ENCODE measurements around the gene NKX6-2. TPM values are rescaled to one million over a fixed set of nuclear protein-coding genes. Genes with fewer than 3 reads are reported as not detected.

The NKX6-2 gene
- total and polyA plus RNA-seq, 10 of the 15 experiments (the other 5 are each of a cell fraction or from before 2014, with no cell fraction given) = 0.45 to 1.8 TPM; not detected in 8

DNA sequence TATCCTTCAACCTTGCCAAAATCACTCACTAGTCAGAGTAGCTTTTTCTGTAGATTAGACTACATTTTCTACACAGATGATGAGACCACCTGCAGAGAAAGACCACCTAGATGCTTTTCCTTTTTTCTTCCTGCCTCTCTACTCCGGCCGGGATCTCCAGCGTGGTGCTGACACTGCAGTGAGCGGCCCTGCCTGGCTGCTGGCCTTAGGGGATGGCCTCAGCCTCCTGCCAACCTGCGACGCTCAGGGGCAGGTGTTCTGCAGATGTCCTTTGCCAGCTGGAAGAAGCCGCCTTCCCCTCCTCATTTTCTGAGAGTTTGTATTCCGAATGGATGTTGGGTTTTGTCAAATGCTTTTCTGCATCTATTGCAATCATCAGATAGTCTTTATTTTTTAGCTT lies 43.5 kb upstream of the NKX6-2 start:
- Histone ChIP-seq H3K27ac (ENCODE audit: control insufficient read depth, insufficient read depth) (no peak overlapping the region), H3K36me3 (ENCODE audit: control insufficient read depth in 2 of 2, insufficient read depth in 2 of 2, low read length in 1 of 2) (no peaks in the 10 kb centered on the region; a peak in 1 of 4 replicates), H3K27me3 (replicated peaks in 1 of 2; ENCODE audit: control insufficient read depth in 2 of 2, insufficient read depth in 2 of 2, low read length in 1 of 2) (no peaks in the 10 kb centered on the region), H4K20me1 (ENCODE audit: control insufficient read depth, insufficient read depth) (no peaks in the 10 kb centered on the region), H3K4me3 (no peak overlapping the region), H3K79me2 (ENCODE audit: control insufficient read depth, insufficient read depth, low read length) (no peaks in the 10 kb centered on the region), H3K4me2 (ENCODE audit: control insufficient read depth, insufficient read depth) (no peak overlapping the region), H3K9me3 (replicated peaks; ENCODE audit: control insufficient read depth, insufficient read depth, low read length) (peaks cover 4% of the 10 kb centered on the region; the same call in 2 of the 3 replicates), H3K9ac (ENCODE audit: control insufficient read depth, insufficient read depth, low read length) (no peak overlapping the region), H3K4me1 (ENCODE audit: control insufficient read depth, insufficient read depth, low read length) (no peaks in the 10 kb centered on the region), H2AFZ (ENCODE audit: control insufficient read depth, low read depth, low read length) (no peak overlapping the region)
- no peak for DNase-seq (ENCODE audit: low read depth, low spot score)
- BruUV-seq (replicated peaks) = no TSS peak
- ATAC-seq = no peak
- TF ChIP-seq POLR2AphosphoS2 (IDR thresholded peaks at IDR 0.05; ENCODE audit: low read depth, low read length) (no peak), SP1 (IDR thresholded peaks at IDR 0.05; ENCODE audit: low read depth, low read length) (no peak), NR2C2 (IDR thresholded peaks at IDR 0.05; ENCODE audit: borderline replicate concordance, control insufficient read depth, insufficient read length, low read depth) (no peak)
- TF ChIP-seq, protein P1, sequence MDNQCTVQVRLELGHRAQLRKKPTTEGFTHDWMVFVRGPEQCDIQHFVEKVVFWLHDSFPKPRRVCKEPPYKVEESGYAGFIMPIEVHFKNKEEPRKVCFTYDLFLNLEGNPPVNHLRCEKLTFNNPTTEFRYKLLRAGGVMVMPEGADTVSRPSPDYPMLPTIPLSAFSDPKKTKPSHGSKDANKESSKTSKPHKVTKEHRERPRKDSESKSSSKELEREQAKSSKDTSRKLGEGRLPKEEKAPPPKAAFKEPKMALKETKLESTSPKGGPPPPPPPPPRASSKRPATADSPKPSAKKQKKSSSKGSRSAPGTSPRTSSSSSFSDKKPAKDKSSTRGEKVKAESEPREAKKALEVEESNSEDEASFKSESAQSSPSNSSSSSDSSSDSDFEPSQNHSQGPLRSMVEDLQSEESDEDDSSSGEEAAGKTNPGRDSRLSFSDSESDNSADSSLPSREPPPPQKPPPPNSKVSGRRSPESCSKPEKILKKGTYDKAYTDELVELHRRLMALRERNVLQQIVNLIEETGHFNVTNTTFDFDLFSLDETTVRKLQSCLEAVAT (IDR thresholded peaks at IDR 0.05) = no peak
- ChIA-PET CTCF (no interaction called here), SMC1A (ENCODE audit: uncharacterized antibody, unreplicated experiment) (no interaction called here), POLR2A (no interaction called here), RAD21 (ENCODE audit: unreplicated experiment) (no interaction called here)
- in situ Hi-C loops (cut with MboI) = no loop called here
- 33% methylated on average over 8 of the region's 8 CpGs for WGBS (ENCODE audit: insufficient coverage, insufficient replicate concordance, low lambda C conversion rate, missing lambda C conversion rate)
- FAIRE-seq = no peak
- intact Hi-C loops (cut with micrococcal nuclease; ENCODE audit: unreplicated experiment) = no loop called here

DNA sequence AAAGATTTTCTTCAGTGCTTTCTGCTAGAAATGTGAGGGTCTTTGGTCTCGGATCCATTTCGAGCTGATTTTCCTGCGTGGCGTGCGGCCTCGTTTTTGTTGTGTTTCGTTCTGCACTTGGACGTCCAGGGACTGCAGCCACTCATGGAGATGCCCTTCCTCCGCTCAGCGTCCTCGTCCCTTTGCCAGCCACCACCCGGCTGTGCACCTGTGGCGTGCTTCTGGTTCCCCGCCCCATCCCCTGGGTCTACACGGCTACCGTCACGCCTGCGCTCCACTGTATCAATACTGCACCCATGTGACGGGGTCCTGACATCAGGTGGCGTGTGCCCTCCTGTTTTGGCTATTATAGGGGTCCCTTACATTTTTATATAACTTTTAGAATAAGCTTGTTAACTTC lies 42.7 kb upstream of the NKX6-2 start:
- no peaks in the 10 kb centered on the region for H4K20me1 ChIP-seq (ENCODE audit: control insufficient read depth, insufficient read depth)
- no peak for FAIRE-seq
- H3K9ac ChIP-seq (ENCODE audit: control insufficient read depth, insufficient read depth, low read length) = no peak overlapping the region
- SMC1A ChIA-PET (ENCODE audit: uncharacterized antibody, unreplicated experiment) = no interaction called here
- H3K79me2 ChIP-seq (ENCODE audit: control insufficient read depth, insufficient read depth, low read length) = no peaks in the 10 kb centered on the region
- H3K36me3 ChIP-seq (ENCODE audit: control insufficient read depth in 2 of 2, insufficient read depth in 2 of 2, low read length in 1 of 2) = no peaks in the 10 kb centered on the region; a peak in 1 of 4 replicates
- WGBS (ENCODE audit: insufficient coverage, insufficient replicate concordance, low lambda C conversion rate, missing lambda C conversion rate) = 64% methylated on average over 20 of the region's 20 CpGs
- no peak overlapping the region for H2AFZ ChIP-seq (ENCODE audit: control insufficient read depth, low read depth, low read length)
- no peak overlapping the region for H3K4me3 ChIP-seq
- no TSS peak for BruUV-seq (replicated peaks)
- no peak for ATAC-seq
- TF ChIP-seq CREB1 (IDR thresholded peaks at IDR 0.05; ENCODE audit: low read depth) (no peak), TCF3 (IDR thresholded peaks at IDR 0.05; ENCODE audit: borderline replicate concordance, insufficient read depth, low read depth, low read length) (no peak), ZNF24 (IDR thresholded peaks at IDR 0.05) (no peak), SMAD5 (IDR thresholded peaks at IDR 0.05; ENCODE audit: low read depth) (no peak)
- intact Hi-C loops (cut with micrococcal nuclease; ENCODE audit: unreplicated experiment) (no loop called here), in situ Hi-C loops (cut with MboI) (no loop called here)
- H3K27ac ChIP-seq (ENCODE audit: control insufficient read depth, insufficient read depth) = no peak overlapping the region
- POLR2A ChIA-PET = no interaction called here
- CTCF ChIA-PET = no interaction called here
- no peaks in the 10 kb centered on the region for H3K4me1 ChIP-seq (ENCODE audit: control insufficient read depth, insufficient read depth, low read length)
- peaks cover 4% of the 10 kb centered on the region; the same call in 2 of the 3 replicates for H3K9me3 ChIP-seq (replicated peaks; ENCODE audit: control insufficient read depth, insufficient read depth, low read length)
- DNase-seq (ENCODE audit: low read depth, low spot score) = no peak
- RAD21 ChIA-PET (ENCODE audit: unreplicated experiment) = no interaction called here
- no peaks in the 10 kb centered on the region for H3K27me3 ChIP-seq (replicated peaks in 1 of 2; ENCODE audit: control insufficient read depth in 2 of 2, insufficient read depth in 2 of 2, low read length in 1 of 2)
- no peak overlapping the region for H3K4me2 ChIP-seq (ENCODE audit: control insufficient read depth, insufficient read depth)

Data from GM12878 (cell line).